Spleen (tissue), 7 donors: Measurements from ENCODE around the gene RPL18.

ENCODE experiments used
- CTCF ChIP-seq, 11 experiments: fragments of 200-600 bp in 7 of 11; fragments of 450-650 bp in 4 of 11; sonication (generic) in 4 of 11; IDR thresholded peaks in 8 of 11; conservative IDR thresholded peaks in 3 of 11; 1 replicate in 7 of 11; 2 replicates in 4 of 11; pipeline versions ENCODE4 v1.4.0 to v1.8.0; 2016 to 2021; ENCODE audit warnings: antibody characterized with exemption in 11 of 11, inconsistent platforms in 4 of 11, mild to moderate bottlenecking in 1 of 11
- POLR2AphosphoS5 ChIP-seq, 3 donors: sonication (generic); formaldehyde crosslinking; IDR thresholded peaks; one replicate each; pipeline ENCODE4 v1.5.1; 2017; ENCODE audit warnings: antibody characterized with exemption in 3 of 3
- donor health status: DM: no; HTN: no; CAD: no; lungs with moderate emphysema.
- donor health status: DM: no; HTN: no; CAD: no.
- donor health status: DM: no; HTN: no; CAD: no.

GRCh38 chr19:48627865-48628314 lies 8.9 kb upstream of the RPL18 start:
- no peak for TF ChIP-seq CTCF (IDR thresholded peaks at IDR 0.05 in 8 of 11, conservative IDR thresholded peaks at IDR 0.05 in 3 of 11)
- TF ChIP-seq POLR2AphosphoS5 (IDR thresholded peaks at IDR 0.05), result peak in 1 of 3 donors; percentile 57
